OCI-LY1 (cell line): Measurements from ENCODE around the gene DLEC1.

Source experiments
- H2AFZ ChIP-seq: fragments of 200-600 bp; sonication (generic), shearing (Covaris generic); 2 replicates; pipeline ENCODE4 v1.6.0; 2014; ENCODE audit warnings: antibody characterized with exemption, mild to moderate bottlenecking, low read length
- H3F3A ChIP-seq: fragments of 200-600 bp; sonication (generic), shearing (Covaris generic); 2 replicates; pipeline ENCODE4 v1.6.0; 2014; ENCODE audit warnings: mild to moderate bottlenecking, antibody characterized with exemption, low read length, moderate library complexity; ENCODE audit not compliant: insufficient read depth
- H3K27ac ChIP-seq: fragments of 200-600 bp; sonication (generic); 2 replicates; pipeline ENCODE4 v1.5.1; 2014; ENCODE audit warnings: low read length, mixed run types, mild to moderate bottlenecking, low read depth; ENCODE audit not compliant: poor library complexity, severe bottlenecking
- H3K27me3 ChIP-seq: fragments of 200-600 bp; sonication (generic); 2 replicates; pipeline ENCODE4 v1.6.0; 2014; ENCODE audit warnings: antibody characterized with exemption, mild to moderate bottlenecking, low read length, moderate library complexity; ENCODE audit not compliant: insufficient read depth
- H3K36me3 ChIP-seq: fragments of 200-600 bp; sonication (generic); 2 replicates; pipeline ENCODE4 v1.6.1; 2014; ENCODE audit warnings: mild to moderate bottlenecking, antibody characterized with exemption, low read length, moderate library complexity, mixed read lengths; ENCODE audit not compliant: insufficient read depth
- H3K4me1 ChIP-seq: fragments of 200-600 bp; sonication (generic); 2 replicates; pipeline ENCODE4 v1.5.1; 2014; ENCODE audit warnings: mild to moderate bottlenecking, low read length, moderate library complexity; ENCODE audit not compliant: insufficient read depth, severe bottlenecking
- H3K4me2 ChIP-seq: fragments of 200-600 bp; sonication (generic), shearing (Covaris generic); 2 replicates; pipeline ENCODE4 v1.6.1; 2014; ENCODE audit warnings: low read length
- H3K4me3 ChIP-seq: fragments of 200-600 bp; sonication (generic); 2 replicates; pipeline ENCODE4 v1.5.1; 2014; ENCODE audit warnings: low read length, low read depth, mild to moderate bottlenecking, mixed read lengths; ENCODE audit not compliant: poor library complexity, severe bottlenecking
- H3K79me2 ChIP-seq: fragments of 200-600 bp; shearing (Covaris generic); 2 replicates; pipeline ENCODE4 v1.6.1; 2016; ENCODE audit warnings: mixed run types, low read length, mixed read lengths; ENCODE audit not compliant: insufficient read depth
- H3K9ac ChIP-seq: fragments of 200-600 bp; sonication (generic), shearing (Covaris generic); 2 replicates; pipeline ENCODE4 v1.6.1; 2014; ENCODE audit warnings: mild to moderate bottlenecking, low read length, mixed read lengths
- H3K9me2 ChIP-seq: fragments of 200-600 bp; sonication (generic), shearing (Covaris generic); 2 replicates; pipeline ENCODE4 v1.6.1; 2014; ENCODE audit warnings: low read depth, mild to moderate bottlenecking, low read length, mixed read lengths
- H3K9me3 ChIP-seq: fragments of 200-600 bp; shearing (Covaris generic); 2 replicates; pipeline ENCODE4 v1.6.1; 2014; ENCODE audit warnings: low read length, mixed read lengths
- H4K20me1 ChIP-seq: fragments of 200-600 bp; sonication (generic), shearing (Covaris generic); 2 replicates; pipeline ENCODE4 v1.6.0; 2016; ENCODE audit warnings: mild to moderate bottlenecking, low read length; ENCODE audit not compliant: insufficient read depth
- EZH2 ChIP-seq: fragments of 200-600 bp; sonication (generic), shearing (Covaris generic); IDR thresholded peaks from 2 replicates; pipeline ENCODE4 v1.8.0; 2017; ENCODE audit warnings: borderline replicate concordance, mixed run types, mild to moderate bottlenecking, antibody characterized with exemption, low read length, moderate library complexity, mixed read lengths
- TF ChIP-seq, protein P1 (sequence below): fragments of 200-600 bp; sonication (generic), shearing (Covaris generic); IDR thresholded peaks from 2 replicates; pipeline ENCODE4 v1.5.1; 2017; ENCODE audit warnings: mild to moderate bottlenecking, antibody characterized with exemption, low read length, moderate library complexity, mixed read lengths

The DLEC1 gene

DNA sequence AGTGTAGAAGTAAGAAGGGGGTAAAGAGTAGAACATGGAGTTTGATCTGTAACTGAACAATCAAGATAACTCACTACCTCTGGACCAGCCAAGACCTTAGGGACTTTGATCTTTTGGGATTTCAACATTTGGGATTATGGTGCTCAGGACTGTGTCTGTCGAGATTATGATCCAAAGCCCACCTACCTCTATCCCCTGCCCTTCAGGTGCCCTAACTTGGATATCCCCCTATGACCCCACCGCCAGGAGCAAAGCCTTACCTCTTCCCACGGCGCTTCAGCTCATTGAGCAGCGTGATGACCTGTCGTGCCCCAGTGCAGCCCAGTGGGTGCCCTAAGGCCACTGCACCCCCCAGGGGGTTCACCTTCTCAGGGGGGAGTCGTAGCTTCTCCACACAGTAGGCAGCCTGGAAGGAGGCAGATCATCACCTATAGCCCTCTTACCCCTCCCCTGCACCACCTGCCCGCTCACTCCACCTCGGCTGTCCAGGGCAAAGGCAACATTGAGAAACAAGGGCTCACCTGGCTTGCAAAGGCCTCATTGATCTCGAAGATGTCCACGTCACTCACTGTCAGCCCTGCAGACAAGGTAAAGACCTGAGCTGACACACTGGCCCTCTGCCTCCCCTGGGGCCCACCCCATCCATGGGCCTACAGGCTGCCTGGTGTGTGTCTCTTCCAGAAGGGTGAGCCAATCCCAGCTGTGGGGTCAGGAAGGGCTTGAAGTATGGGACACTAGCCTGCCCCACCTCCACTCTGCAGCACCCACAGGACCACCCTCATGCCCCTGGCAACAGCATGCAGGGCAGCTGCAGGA, 86.5 kb downstream of the DLEC1 start:
- Histone ChIP-seq H2AFZ (no peak overlapping the region), H3K4me3 (no peak overlapping the region), H3K36me3 (peaks cover 72% of the 10 kb centered on the region), H3K27me3 (no peaks in the 10 kb centered on the region), H3K9me3 (no peaks in the 10 kb centered on the region), H3K27ac (no peak overlapping the region), H4K20me1 (no peaks in the 10 kb centered on the region), H3K9ac (no peak overlapping the region), H3K4me1 (no peaks in the 10 kb centered on the region), H3K4me2 (no peak overlapping the region), H3K9me2 (no peaks in the 10 kb centered on the region), H3F3A (no peaks in the 10 kb centered on the region), H3K79me2 (no peaks in the 10 kb centered on the region)
- TF ChIP-seq EZH2 = no peak
- TF ChIP-seq, protein P1, sequence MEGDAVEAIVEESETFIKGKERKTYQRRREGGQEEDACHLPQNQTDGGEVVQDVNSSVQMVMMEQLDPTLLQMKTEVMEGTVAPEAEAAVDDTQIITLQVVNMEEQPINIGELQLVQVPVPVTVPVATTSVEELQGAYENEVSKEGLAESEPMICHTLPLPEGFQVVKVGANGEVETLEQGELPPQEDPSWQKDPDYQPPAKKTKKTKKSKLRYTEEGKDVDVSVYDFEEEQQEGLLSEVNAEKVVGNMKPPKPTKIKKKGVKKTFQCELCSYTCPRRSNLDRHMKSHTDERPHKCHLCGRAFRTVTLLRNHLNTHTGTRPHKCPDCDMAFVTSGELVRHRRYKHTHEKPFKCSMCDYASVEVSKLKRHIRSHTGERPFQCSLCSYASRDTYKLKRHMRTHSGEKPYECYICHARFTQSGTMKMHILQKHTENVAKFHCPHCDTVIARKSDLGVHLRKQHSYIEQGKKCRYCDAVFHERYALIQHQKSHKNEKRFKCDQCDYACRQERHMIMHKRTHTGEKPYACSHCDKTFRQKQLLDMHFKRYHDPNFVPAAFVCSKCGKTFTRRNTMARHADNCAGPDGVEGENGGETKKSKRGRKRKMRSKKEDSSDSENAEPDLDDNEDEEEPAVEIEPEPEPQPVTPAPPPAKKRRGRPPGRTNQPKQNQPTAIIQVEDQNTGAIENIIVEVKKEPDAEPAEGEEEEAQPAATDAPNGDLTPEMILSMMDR = no peak

GRCh38 chr3:38126121-38126892, 87.3 kb downstream of the DLEC1 start:
- no peak overlapping the region for H2AFZ ChIP-seq
- no peaks in the 10 kb centered on the region for H3K9me2 ChIP-seq
- no peak overlapping the region for H3K9ac ChIP-seq
- no peaks in the 10 kb centered on the region for H3K27me3 ChIP-seq
- no peak overlapping the region for H3K27ac ChIP-seq
- H3K4me1 ChIP-seq = no peaks in the 10 kb centered on the region
- no peak overlapping the region for H3K4me3 ChIP-seq
- no peaks in the 10 kb centered on the region for H3K9me3 ChIP-seq
- H3K4me2 ChIP-seq = no peak overlapping the region
- H3F3A ChIP-seq = no peaks in the 10 kb centered on the region
- H4K20me1 ChIP-seq = no peaks in the 10 kb centered on the region
- no peaks in the 10 kb centered on the region for H3K79me2 ChIP-seq
- H3K36me3 ChIP-seq = peaks cover 80% of the 10 kb centered on the region
- no peak for TF ChIP-seq EZH2
- TF ChIP-seq, protein P1 = no peak

DNA sequence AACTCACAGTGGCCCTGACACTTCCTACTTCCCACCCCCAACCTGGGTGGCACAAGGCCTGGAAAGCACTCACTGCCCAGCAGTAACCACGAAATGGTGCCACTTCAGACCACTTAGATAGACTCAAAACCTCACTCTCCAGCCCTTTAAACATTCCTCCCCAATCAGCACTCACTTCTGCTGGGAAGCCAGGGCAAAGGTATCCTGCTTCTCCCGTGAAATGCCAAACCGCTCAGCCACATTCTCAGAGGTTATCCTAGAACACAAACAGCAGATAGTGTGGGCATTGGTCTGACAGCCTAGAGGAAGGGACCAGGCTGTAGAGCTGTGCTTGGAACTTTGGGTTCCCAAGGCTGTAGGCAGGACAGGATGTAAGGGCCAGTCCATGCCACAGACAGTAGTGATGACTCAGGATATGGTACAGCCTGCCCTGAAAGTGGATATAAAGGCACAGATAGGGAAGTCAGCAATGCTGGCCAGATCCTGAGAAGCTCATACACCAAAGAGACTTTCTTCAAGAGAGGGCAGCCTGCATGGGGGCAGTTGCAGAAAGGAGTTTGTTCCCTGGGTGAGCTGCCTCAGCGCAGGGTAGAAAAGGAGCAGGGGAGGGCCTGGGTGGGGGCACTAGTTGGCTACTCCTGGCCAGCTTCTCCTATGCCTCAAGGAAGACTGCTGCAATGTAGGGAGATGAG, 88.7 kb downstream of the DLEC1 start:
- Histone ChIP-seq H2AFZ (no peak overlapping the region), H3K9ac (no peak overlapping the region), H3K9me2 (no peaks in the 10 kb centered on the region), H3K36me3 (peaks cover 84% of the 10 kb centered on the region), H3K4me3 (no peak overlapping the region), H4K20me1 (no peaks in the 10 kb centered on the region), H3K9me3 (no peaks in the 10 kb centered on the region), H3K27ac (no peak overlapping the region), H3K79me2 (no peaks in the 10 kb centered on the region), H3K27me3 (no peaks in the 10 kb centered on the region), H3K4me1 (no peaks in the 10 kb centered on the region), H3F3A (no peaks in the 10 kb centered on the region), H3K4me2 (no peak overlapping the region)
- no peak for TF ChIP-seq EZH2
- TF ChIP-seq, protein P1 = no peak
